ENCODE data around the gene ANKRD11. TPM values are rescaled to one million over a fixed set of nuclear protein-coding genes. Genes with fewer than 3 reads are reported as not detected.

Gene ANKRD11
- total RNA-seq, 1 experiment from 2014 or later, result 99.4 TPM

DNA sequence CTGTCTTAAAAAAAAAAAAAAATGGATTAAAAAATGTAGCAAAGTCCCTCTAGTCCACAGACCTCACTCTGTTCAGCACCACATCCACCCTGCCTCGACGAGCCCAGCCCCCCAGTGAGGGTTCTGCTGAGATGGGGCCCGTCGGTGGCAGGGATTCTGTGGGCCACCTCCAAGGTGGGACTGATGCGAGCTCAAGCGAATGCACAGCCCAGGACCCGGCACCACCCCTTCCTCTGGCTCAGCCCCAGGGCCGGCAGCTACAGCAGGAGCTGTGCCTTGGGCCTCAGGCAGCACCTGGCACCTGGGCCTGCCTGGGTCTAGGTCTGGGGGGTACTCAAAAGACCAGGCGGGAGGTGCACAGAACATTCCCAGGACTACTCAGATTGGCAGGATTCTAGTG lies 213.3 kb downstream of the ANKRD11 start:
- BruUV-seq (replicated peaks), result no TSS peak
- TF ChIP-seq SIN3A (IDR thresholded peaks at IDR 0.05; ENCODE audit: borderline replicate concordance, insufficient read depth, low read depth, low read length) (no peak), TCF7L2 (IDR thresholded peaks at IDR 0.05; ENCODE audit: low read depth, low read length) (no peak), REST (IDR thresholded peaks at IDR 0.05; ENCODE audit: insufficient read depth in 1 of 2, low read depth in 2 of 2, low read length in 1 of 2) (no peak), POLR2AphosphoS5 (IDR thresholded peaks at IDR 0.05; ENCODE audit: low read depth, low read length) (no peak), CTCF (IDR thresholded peaks at IDR 0.05) (no peak)
- no peaks in the 10 kb centered on the region for H3K9me3 ChIP-seq (ENCODE audit: control insufficient read depth, insufficient read depth, low read depth, low read length)
- H3K4me1 ChIP-seq (ENCODE audit: control insufficient read depth, insufficient read depth, low read length), result peaks cover 5% of the 10 kb centered on the region; the same call in 1 of the 2 replicates
- intact Hi-C loops (cut with micrococcal nuclease; ENCODE audit: unreplicated experiment) (no loop called here), in situ Hi-C loops (cut with HindIII; ENCODE audit: low pct_unique_long_range_greater_than_20kb, low sequenced_read_pairs) (no loop called here)
- ChIA-PET CTCF (no interaction called here), POLR2A (interaction anchor here (0.6 kb wide), 1 partner anchor 420 kb away, joined by 3 read pairs; the partner anchor contains the start of gene TRAPPC2L)
- ATAC-seq (no peak), DNase-seq (ENCODE audit: low read depth, low spot score) (no peak)
- H3K36me3 ChIP-seq (ENCODE audit: control insufficient read depth, insufficient read depth, low read length), result no peaks in the 10 kb centered on the region
- no peak overlapping the region for H3K27ac ChIP-seq (ENCODE audit: low read length)
- no peaks in the 10 kb centered on the region for H3K27me3 ChIP-seq (ENCODE audit: control insufficient read depth, insufficient read depth, low read length)
- no peak overlapping the region for H3K4me3 ChIP-seq (ENCODE audit: low read depth in 2 of 2, low read length in 2 of 2)

- no TSS peak for BruUV-seq (replicated peaks)
- peaks cover 6% of the 10 kb centered on the region; the same call in 1 of the 2 replicates for H3K4me1 ChIP-seq (ENCODE audit: control insufficient read depth, insufficient read depth, low read length)
- no peaks in the 10 kb centered on the region for H3K36me3 ChIP-seq (ENCODE audit: control insufficient read depth, insufficient read depth, low read length)
- in situ Hi-C loops (cut with HindIII; ENCODE audit: low pct_unique_long_range_greater_than_20kb, low sequenced_read_pairs), result no loop called here
- no peak for DNase-seq (ENCODE audit: low read depth, low spot score)
- H3K4me3 ChIP-seq (ENCODE audit: low read depth in 2 of 2, low read length in 2 of 2), result no peak overlapping the region
- no peaks in the 10 kb centered on the region for H3K9me3 ChIP-seq (ENCODE audit: control insufficient read depth, insufficient read depth, low read depth, low read length)
- CTCF ChIA-PET, result no interaction called here
- intact Hi-C loops (cut with micrococcal nuclease; ENCODE audit: unreplicated experiment), result no loop called here
- no peaks in the 10 kb centered on the region for H3K27me3 ChIP-seq (ENCODE audit: control insufficient read depth, insufficient read depth, low read length)
- ATAC-seq, result 0 out of 2 replicates have a peak, but pooled peaks have one; percentile 9
- H3K27ac ChIP-seq (ENCODE audit: low read length), result no peak overlapping the region
- TF ChIP-seq POLR2AphosphoS5 (IDR thresholded peaks at IDR 0.05; ENCODE audit: low read depth, low read length), result no peak
- no peak for TF ChIP-seq SIN3A (IDR thresholded peaks at IDR 0.05; ENCODE audit: borderline replicate concordance, insufficient read depth, low read depth, low read length)
- no peak for TF ChIP-seq TCF7L2 (IDR thresholded peaks at IDR 0.05; ENCODE audit: low read depth, low read length)
- TF ChIP-seq REST (IDR thresholded peaks at IDR 0.05; ENCODE audit: insufficient read depth in 1 of 2, low read depth in 2 of 2, low read length in 1 of 2), result no peak
- no peak for TF ChIP-seq CTCF (IDR thresholded peaks at IDR 0.05)
- POLR2A ChIA-PET, result interaction anchor here (0.6 kb wide), 1 partner anchor 419 kb away, joined by 3 read pairs; the partner anchor contains the start of gene TRAPPC2L
Observed at GRCh38 chr16:89275837-89276720, 214.3 kb downstream of the ANKRD11 start.

All from Panc1 (cell line).